SK-N-SH (cell line): ENCODE measurements around the gene WDR74.

Experiments used
- CTCF ChIP-seq: fragments of 200-600 bp; sonication (generic); IDR thresholded peaks from 2 replicates; pipeline ENCODE4 v1.6.1; 2017; ENCODE audit warnings: antibody characterized with exemption, mild to moderate bottlenecking, moderate library complexity
- EP300 ChIP-seq, 2 experiments: IDR thresholded peaks; 2 replicates each; pipeline versions ENCODE4 v1.4.0 to v1.6.1; 2012; ENCODE audit warnings: borderline replicate concordance in 1 of 2, low read depth in 1 of 2, low read length in 1 of 2
- FOXM1 ChIP-seq: IDR thresholded peaks from 2 replicates; pipeline ENCODE4 v1.4.0; 2012; ENCODE audit warnings: low read depth, mild to moderate bottlenecking
- POLR2AphosphoS5 ChIP-seq: IDR thresholded peaks from 2 replicates; pipeline ENCODE4 v1.6.1; 2012; ENCODE audit warnings: low read depth, low read length
- REST ChIP-seq: IDR thresholded peaks from 2 replicates; pipeline ENCODE4 v1.6.1; 2012; ENCODE audit warnings: mild to moderate bottlenecking, low read depth, low read length, moderate library complexity
- SMC3 ChIP-seq: IDR thresholded peaks from 2 replicates; pipeline ENCODE4 v1.6.1; 2012; ENCODE audit warnings: low read depth, low read length, improper control_type of control experiment
- TAF1 ChIP-seq: IDR thresholded peaks from 2 replicates; pipeline ENCODE4 v1.6.1; 2012; ENCODE audit warnings: low read depth, mild to moderate bottlenecking, low read length, moderate library complexity, borderline replicate concordance
- USF2 ChIP-seq: fragments of 150-350 bp; IDR thresholded peaks from 2 replicates; pipeline ENCODE4 v1.6.1; 2017; ENCODE audit warnings: antibody characterized with exemption, low read length, low read depth, borderline replicate concordance
- YY1 ChIP-seq: IDR thresholded peaks from 2 replicates; pipeline ENCODE4 v1.4.0; 2012; ENCODE audit warnings: low read depth, mild to moderate bottlenecking

GRCh38 chr11:62823677-62824076 is 15.7 kb downstream of the WDR74 start:
- TF ChIP-seq YY1 (no peak), CTCF (no peak), POLR2AphosphoS5 (no peak), REST (no peak), EP300 (IDR thresholded peaks at IDR 0.05; ENCODE audit: borderline replicate concordance in 1 of 2, low read depth in 1 of 2, low read length in 1 of 2) (no peak), TAF1 (no peak), SMC3 (no peak), FOXM1 (no peak), USF2 (no peak)
